Endodermal cell (in vitro differentiated cells): ENCODE data around the gene PXDN. TPM values are rescaled to one million over a fixed set of nuclear protein-coding genes. Genes with fewer than 3 reads are reported as not detected.

Source experiments
- DNase-seq: peaks from one replicate; pipeline ENCODE4 v3.0.0-alpha.2; 2017
- H3K27ac ChIP-seq: 2 replicates; pipeline ENCODE4 v1.5.1; 2013; ENCODE audit warnings: mild to moderate bottlenecking, low read depth, low read length, moderate library complexity
- H3K27me3 ChIP-seq: 2 replicates; pipeline ENCODE4 v1.6.1; 2013; ENCODE audit warnings: mild to moderate bottlenecking, low read length, moderate library complexity; ENCODE audit not compliant: insufficient read depth, control insufficient read depth, poor library complexity, severe bottlenecking
- H3K36me3 ChIP-seq: 2 replicates; pipeline ENCODE4 v1.7.0; 2013; ENCODE audit warnings: mild to moderate bottlenecking, low read length, moderate library complexity; ENCODE audit not compliant: control insufficient read depth, insufficient read depth
- H3K4me1 ChIP-seq: one replicate; pipeline ENCODE4 v1.7.0; 2013; ENCODE audit warnings: low read length; ENCODE audit not compliant: control insufficient read depth, insufficient read depth
- H3K4me3 ChIP-seq: 2 replicates; pipeline ENCODE4 v1.5.1; 2013; ENCODE audit warnings: mild to moderate bottlenecking, low read length, moderate library complexity
- H3K9ac ChIP-seq: 2 replicates; pipeline ENCODE4 v1.6.1; 2013; ENCODE audit warnings: mild to moderate bottlenecking, low read length, moderate library complexity; ENCODE audit not compliant: poor library complexity, severe bottlenecking; ENCODE audit errors: extremely low read depth
- H3K9me3 ChIP-seq: 2 replicates; pipeline ENCODE4 v1.6.1; 2013; ENCODE audit warnings: mild to moderate bottlenecking, low read length, moderate library complexity; ENCODE audit not compliant: control insufficient read depth
- H3K27ac Mint-ChIP-seq: 2 replicates; pipeline ENCODE4 v1.8.0; 2020; ENCODE audit warnings: mixed read lengths
- H3K27me3 Mint-ChIP-seq: 2 replicates; pipeline ENCODE4 v1.8.0; 2021; ENCODE audit warnings: mild to moderate bottlenecking, mixed read lengths; ENCODE audit not compliant: insufficient read depth
- H3K36me3 Mint-ChIP-seq: 2 replicates; pipeline ENCODE4 v1.8.0; 2020; ENCODE audit warnings: low read depth, mixed read lengths
- H3K4me1 Mint-ChIP-seq: 2 replicates; pipeline ENCODE4 v1.8.0; 2020; ENCODE audit warnings: mixed read lengths
- H3K4me3 Mint-ChIP-seq: 2 replicates; pipeline ENCODE4 v1.8.0; 2020; ENCODE audit warnings: mild to moderate bottlenecking, moderate library complexity, mixed read lengths
- H3K9me3 Mint-ChIP-seq: 2 replicates; pipeline ENCODE4 v1.8.0; 2020; ENCODE audit warnings: mild to moderate bottlenecking, mixed read lengths
- WGBS, 2 experiments: methylation state at CpG; one replicate each; pipeline versions ENCODE4 v1.1.5 to v1.1.7; 2013; ENCODE audit warnings: missing lambda C conversion rate in 2 of 2, mixed read lengths in 1 of 2; ENCODE audit not compliant: insufficient coverage in 1 of 2, insufficient read length in 1 of 2; 5-methylcytosine and 5-hydroxymethylcytosine counted together
- total RNA-seq, 2 donors: library from RNA; stranded (reverse); fragmentation: NEBNext Ultra II Directional in 1 of 2; extraction: Animal tissue kit (Norgen Biotek cat#: 25700) in 1 of 2; gene quantifications; 2 replicates in 1 of 2; 3 replicates in 1 of 2; pipeline ENCODE4 v1.2.1, GENCODE V29; 2021
- TF ChIP-seq, protein P1 (sequence below): fragments of 200-600 bp; sonication (generic); conservative IDR thresholded peaks from 2 replicates; pipeline ENCODE4 v1.5.0; 2021; ENCODE audit warnings: antibody characterized with exemption, mild to moderate bottlenecking

The PXDN gene
- total RNA-seq, 2 donors from 2014 or later, result 212 to 247 TPM

DNA sequence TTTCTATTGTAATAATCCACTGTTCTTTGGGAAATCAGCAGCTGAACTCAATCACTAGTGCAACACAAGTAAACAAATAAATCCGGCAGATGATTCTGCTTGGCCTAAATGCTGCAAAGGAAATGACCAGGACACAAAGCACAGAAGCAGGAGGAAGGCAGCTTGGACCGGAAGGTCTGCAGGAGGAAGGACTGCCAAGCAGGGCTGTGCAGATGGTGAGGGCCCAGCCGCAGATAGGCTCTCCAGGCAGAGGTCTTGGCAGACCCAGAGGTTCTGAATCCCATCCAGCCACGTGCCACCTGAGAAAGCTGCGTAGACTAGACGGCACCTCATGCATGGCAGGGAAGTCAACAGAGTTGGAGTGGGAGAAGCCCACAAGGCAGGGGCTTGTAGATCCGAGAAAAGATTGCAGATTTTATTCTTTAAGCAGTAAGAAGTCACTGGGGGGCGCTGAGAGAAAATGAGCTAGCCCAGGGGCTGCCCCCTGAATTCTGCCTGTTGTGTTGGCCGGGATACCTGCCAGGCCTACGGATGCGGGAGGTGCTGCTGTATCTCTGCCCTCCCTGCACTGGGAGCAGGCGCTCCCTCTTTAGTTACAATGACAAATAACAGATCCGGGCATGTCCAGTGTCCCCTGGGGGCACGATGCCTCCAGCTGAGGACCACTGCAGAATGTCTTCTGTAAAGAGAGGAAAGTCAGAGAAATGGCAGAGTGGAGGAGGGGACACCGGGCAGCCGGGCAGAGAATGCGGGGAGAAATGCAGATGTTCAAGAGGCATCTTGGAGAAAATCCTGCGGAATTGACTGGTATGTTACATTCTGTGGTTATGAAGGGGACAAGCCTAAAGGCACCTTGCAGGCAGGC lies 153.5 kb downstream of the PXDN start:
- H3K27ac ChIP-seq, result no peak overlapping the region
- H3K9ac ChIP-seq, result no peak overlapping the region
- H3K4me3 ChIP-seq, result no peak overlapping the region
- Mint-ChIP-seq H3K27ac (no peak overlapping the region), H3K36me3 (no peaks in the 10 kb centered on the region), H3K4me1 (no peaks in the 10 kb centered on the region), H3K4me3 (no peak overlapping the region), H3K9me3 (no peaks in the 10 kb centered on the region), H3K27me3 (peaks cover 12% of the 10 kb centered on the region)
- H3K27me3 ChIP-seq, result no peaks in the 10 kb centered on the region
- TF ChIP-seq, protein P1, sequence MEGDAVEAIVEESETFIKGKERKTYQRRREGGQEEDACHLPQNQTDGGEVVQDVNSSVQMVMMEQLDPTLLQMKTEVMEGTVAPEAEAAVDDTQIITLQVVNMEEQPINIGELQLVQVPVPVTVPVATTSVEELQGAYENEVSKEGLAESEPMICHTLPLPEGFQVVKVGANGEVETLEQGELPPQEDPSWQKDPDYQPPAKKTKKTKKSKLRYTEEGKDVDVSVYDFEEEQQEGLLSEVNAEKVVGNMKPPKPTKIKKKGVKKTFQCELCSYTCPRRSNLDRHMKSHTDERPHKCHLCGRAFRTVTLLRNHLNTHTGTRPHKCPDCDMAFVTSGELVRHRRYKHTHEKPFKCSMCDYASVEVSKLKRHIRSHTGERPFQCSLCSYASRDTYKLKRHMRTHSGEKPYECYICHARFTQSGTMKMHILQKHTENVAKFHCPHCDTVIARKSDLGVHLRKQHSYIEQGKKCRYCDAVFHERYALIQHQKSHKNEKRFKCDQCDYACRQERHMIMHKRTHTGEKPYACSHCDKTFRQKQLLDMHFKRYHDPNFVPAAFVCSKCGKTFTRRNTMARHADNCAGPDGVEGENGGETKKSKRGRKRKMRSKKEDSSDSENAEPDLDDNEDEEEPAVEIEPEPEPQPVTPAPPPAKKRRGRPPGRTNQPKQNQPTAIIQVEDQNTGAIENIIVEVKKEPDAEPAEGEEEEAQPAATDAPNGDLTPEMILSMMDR, result peak; percentile 34
- 72 to 81% methylated on average over 15 to 18 of the region's 18 CpGs for WGBS, 2 experiments
- H3K36me3 ChIP-seq, result no peaks in the 10 kb centered on the region
- no peaks in the 10 kb centered on the region for H3K4me1 ChIP-seq
- H3K9me3 ChIP-seq, result no peaks in the 10 kb centered on the region
- peak; percentile 79 for DNase-seq

DNA sequence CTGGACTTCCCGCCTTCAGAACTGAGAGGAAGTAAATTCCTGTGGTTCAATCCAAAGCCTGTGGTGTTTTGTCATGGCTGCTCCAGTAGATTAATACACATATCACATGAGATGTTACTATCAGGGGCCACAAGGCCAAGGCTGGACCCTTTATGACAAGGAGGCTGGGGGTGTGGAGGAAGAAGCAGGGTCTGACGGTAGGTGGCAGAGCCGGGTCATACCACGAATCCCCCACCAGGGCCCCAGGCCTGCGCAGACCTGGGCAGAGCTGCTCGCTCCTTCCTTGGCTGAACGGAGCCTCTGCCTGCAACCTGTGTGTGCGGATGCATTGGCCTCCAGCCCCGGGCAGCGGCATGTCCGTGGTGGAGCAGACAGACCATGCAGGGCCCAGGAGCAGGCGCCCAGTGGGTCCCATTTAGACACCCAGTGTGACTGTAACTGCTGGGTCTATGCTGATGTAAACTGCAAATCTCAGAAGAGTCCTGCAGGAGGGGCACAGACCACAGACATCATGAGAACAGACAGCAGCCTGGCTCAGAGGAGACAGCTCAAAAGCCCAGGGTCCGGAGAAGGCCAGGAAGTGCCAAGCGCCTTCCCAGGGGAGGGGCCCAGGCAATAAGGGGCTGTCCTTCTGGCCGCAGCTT lies 155.2 kb downstream of the PXDN start:
- Mint-ChIP-seq H3K36me3 (no peaks in the 10 kb centered on the region), H3K9me3 (no peaks in the 10 kb centered on the region), H3K27ac (peak overlapping the region; percentile 21), H3K4me1 (no peaks in the 10 kb centered on the region), H3K4me3 (no peak overlapping the region), H3K27me3 (peaks cover 24% of the 10 kb centered on the region)
- DNase-seq, result peak; percentile 80
- H3K9ac ChIP-seq, result no peak overlapping the region
- H3K4me3 ChIP-seq, result no peak overlapping the region
- H3K36me3 ChIP-seq, result no peaks in the 10 kb centered on the region
- no peak overlapping the region for H3K27ac ChIP-seq
- TF ChIP-seq, protein P1, result peak; percentile 69
- H3K27me3 ChIP-seq, result no peaks in the 10 kb centered on the region
- peaks cover 2% of the 10 kb centered on the region for H3K4me1 ChIP-seq
- 82 to 85% methylated on average over 6 to 15 of the region's 15 CpGs for WGBS, 2 experiments
- no peaks in the 10 kb centered on the region for H3K9me3 ChIP-seq

DNA sequence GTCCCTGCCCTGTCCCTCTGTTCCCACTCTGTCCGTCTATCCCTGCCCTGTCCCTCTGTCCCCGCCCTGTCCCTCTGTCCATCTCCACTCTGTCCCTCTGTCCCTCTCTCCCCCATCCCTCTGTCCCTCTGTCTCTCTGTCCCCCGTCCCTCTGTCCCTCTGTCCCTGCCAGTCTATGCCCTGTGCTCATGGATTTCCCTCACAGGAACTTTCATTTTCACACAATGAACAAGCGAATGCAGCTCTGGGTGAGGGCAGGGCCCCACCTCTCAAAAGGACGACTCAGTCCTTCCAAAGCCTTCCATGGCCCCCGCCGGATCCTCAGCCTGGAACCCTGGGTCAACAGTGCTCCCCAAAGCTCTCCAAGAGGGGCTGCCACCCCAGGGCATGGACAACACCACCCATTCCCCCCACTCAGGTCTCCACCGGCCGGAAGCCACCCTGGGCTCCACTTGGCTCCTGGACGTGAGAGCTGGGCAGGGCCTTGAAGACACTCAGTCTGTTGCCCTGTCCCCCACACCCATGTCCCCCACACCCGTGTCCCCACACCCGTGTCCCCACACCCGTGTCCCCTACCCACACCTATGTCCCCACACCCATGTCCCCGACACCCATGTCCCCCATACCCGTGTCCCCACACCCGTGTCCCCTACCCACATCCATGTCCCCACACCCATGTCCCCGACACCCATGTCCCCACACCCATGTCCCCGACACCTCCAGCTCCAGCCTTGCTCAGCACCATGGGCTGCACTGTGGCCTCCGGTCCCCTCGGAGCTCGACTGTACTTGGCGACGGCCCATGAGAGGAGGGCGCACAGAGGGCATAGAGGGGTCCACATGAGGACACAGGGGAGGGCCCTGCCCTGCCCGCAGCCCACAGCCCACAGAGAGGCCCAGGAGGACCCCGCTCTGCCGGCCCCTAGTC lies 156.0 kb downstream of the PXDN start:
- Histone ChIP-seq H3K36me3 (no peaks in the 10 kb centered on the region), H3K9ac (no peak overlapping the region), H3K27me3 (no peaks in the 10 kb centered on the region), H3K4me3 (no peak overlapping the region), H3K4me1 (peaks cover 7% of the 10 kb centered on the region), H3K9me3 (no peaks in the 10 kb centered on the region), H3K27ac (no peak overlapping the region)
- Mint-ChIP-seq H3K9me3 (no peaks in the 10 kb centered on the region), H3K4me1 (peaks cover 6% of the 10 kb centered on the region), H3K4me3 (no peak overlapping the region), H3K27me3 (peaks cover 25% of the 10 kb centered on the region), H3K36me3 (no peaks in the 10 kb centered on the region), H3K27ac (no peak overlapping the region)
- TF ChIP-seq, protein P1, result no peak
- DNase-seq, result peak; percentile 52
- 91 to 93% methylated on average over 9 to 27 of the region's 27 CpGs for WGBS, 2 experiments
